Measurements from ENCODE around the gene ARHGAP35. TPM values are rescaled to one million over a fixed set of nuclear protein-coding genes. Genes with fewer than 3 reads are reported as not detected.

Gene ARHGAP35
- polyA plus RNA-seq, 1 of the 3 experiments (the other 2 are of a cell fraction) = 25.1 TPM

DNA sequence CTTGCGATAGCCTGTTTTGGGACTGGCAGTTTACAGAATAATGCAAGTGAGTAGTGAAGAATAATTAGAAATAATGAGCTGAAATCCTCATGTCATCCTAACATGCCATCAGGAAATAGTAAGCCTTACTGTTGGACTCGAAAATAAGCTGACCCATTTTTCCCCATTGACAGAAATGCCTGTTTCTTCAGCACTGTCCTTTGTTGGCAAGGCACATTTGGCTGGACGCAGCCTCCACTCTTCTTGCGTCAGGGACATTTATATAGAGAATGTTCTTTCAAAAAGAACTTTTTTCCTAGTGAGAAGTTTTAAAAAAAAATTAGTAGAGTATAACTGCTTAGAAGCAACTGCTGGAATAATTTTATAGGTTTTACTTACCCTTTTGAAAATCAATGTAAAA lies 47.1 kb downstream of the ARHGAP35 start:
- Histone ChIP-seq H3K9me3 (no peaks in the 10 kb centered on the region), H3K4me3 (ENCODE audit: low read depth in 2 of 2, low read length in 1 of 2) (no peak overlapping the region), H3K36me3 (replicated peaks in 1 of 2; ENCODE audit: control insufficient read depth in 1 of 2, insufficient read depth in 2 of 2, low read length in 1 of 2) (peaks cover 0 to 4% of the 10 kb centered on the region in 2 experiments), H2AFZ (ENCODE audit: low read depth) (no peak overlapping the region), H3K9me2 (no peaks in the 10 kb centered on the region), H3K9ac (no peak overlapping the region), H3K27me3 (ENCODE audit: insufficient read depth) (no peaks in the 10 kb centered on the region), H3K4me2 (no peak overlapping the region), H3K4me1 (ENCODE audit: control insufficient read depth in 1 of 2, insufficient read depth in 2 of 2, low read depth in 1 of 2, low read length in 1 of 2) (peaks cover 16 to 26% of the 10 kb centered on the region in 2 experiments), H3K27ac (ENCODE audit: low read depth in 2 of 2, low read length in 1 of 2) (no peak overlapping the region), H3F3A (replicated peaks; ENCODE audit: insufficient read depth) (peaks cover 24% of the 10 kb centered on the region), H4K20me1 (ENCODE audit: insufficient read depth) (peaks cover 87% of the 10 kb centered on the region), H3K79me2 (ENCODE audit: insufficient read depth) (peaks cover 99% of the 10 kb centered on the region)
- no peak for DNase-seq
- WGBS (ENCODE audit: low lambda C conversion rate) = 91% methylated on average over 4 of the region's 4 CpGs
- TF ChIP-seq, protein P1, sequence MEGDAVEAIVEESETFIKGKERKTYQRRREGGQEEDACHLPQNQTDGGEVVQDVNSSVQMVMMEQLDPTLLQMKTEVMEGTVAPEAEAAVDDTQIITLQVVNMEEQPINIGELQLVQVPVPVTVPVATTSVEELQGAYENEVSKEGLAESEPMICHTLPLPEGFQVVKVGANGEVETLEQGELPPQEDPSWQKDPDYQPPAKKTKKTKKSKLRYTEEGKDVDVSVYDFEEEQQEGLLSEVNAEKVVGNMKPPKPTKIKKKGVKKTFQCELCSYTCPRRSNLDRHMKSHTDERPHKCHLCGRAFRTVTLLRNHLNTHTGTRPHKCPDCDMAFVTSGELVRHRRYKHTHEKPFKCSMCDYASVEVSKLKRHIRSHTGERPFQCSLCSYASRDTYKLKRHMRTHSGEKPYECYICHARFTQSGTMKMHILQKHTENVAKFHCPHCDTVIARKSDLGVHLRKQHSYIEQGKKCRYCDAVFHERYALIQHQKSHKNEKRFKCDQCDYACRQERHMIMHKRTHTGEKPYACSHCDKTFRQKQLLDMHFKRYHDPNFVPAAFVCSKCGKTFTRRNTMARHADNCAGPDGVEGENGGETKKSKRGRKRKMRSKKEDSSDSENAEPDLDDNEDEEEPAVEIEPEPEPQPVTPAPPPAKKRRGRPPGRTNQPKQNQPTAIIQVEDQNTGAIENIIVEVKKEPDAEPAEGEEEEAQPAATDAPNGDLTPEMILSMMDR (IDR thresholded peaks at IDR 0.05) = no peak
- no peak for TF ChIP-seq FOXM1 (IDR thresholded peaks at IDR 0.05; ENCODE audit: low read depth)
- TF ChIP-seq NRF1 (IDR thresholded peaks at IDR 0.05; ENCODE audit: low read depth, low read length) = no peak
- no peak for TF ChIP-seq TCF12 (IDR thresholded peaks at IDR 0.05)
- TF ChIP-seq JUND (IDR thresholded peaks at IDR 0.05) = no peak
- no peak for TF ChIP-seq TAF1 (IDR thresholded peaks at IDR 0.05; ENCODE audit: borderline replicate concordance, low read depth, low read length)
- no peak for TF ChIP-seq SMC3 (IDR thresholded peaks at IDR 0.05; ENCODE audit: low read depth, low read length)
- TF ChIP-seq POLR2AphosphoS5 (IDR thresholded peaks at IDR 0.05; ENCODE audit: low read depth, low read length) = no peak
- no peak for TF ChIP-seq RXRA (IDR thresholded peaks at IDR 0.05; ENCODE audit: borderline replicate concordance, low read depth)
- no peak for TF ChIP-seq RCOR1 (IDR thresholded peaks at IDR 0.05; ENCODE audit: low read length)
- POLR2A ChIA-PET = no interaction called here
- CTCF ChIA-PET = interaction anchor here (0.7 to 1.7 kb wide), 2 partner anchors 22 to 83 kb away, joined by 3 to 5 read pairs; no protein-coding TSS in a partner anchor

GRCh38 chr19:46909356-46909755 lies 48.6 kb downstream of the ARHGAP35 start:
- H3K4me1 ChIP-seq (ENCODE audit: control insufficient read depth in 1 of 2, insufficient read depth in 2 of 2, low read depth in 1 of 2, low read length in 1 of 2) = peaks cover 12 to 17% of the 10 kb centered on the region in 2 experiments; a peak in 3 of 4 replicates
- no peaks in the 10 kb centered on the region for H3K27me3 ChIP-seq (ENCODE audit: insufficient read depth)
- H4K20me1 ChIP-seq (ENCODE audit: insufficient read depth) = peaks cover 87% of the 10 kb centered on the region
- H3K4me2 ChIP-seq = no peak overlapping the region
- H3F3A ChIP-seq (replicated peaks; ENCODE audit: insufficient read depth) = peaks cover 23% of the 10 kb centered on the region
- H3K9me2 ChIP-seq = no peaks in the 10 kb centered on the region
- no peak overlapping the region for H3K9ac ChIP-seq
- H3K36me3 ChIP-seq (replicated peaks in 1 of 2; ENCODE audit: control insufficient read depth in 1 of 2, insufficient read depth in 2 of 2, low read length in 1 of 2) = peaks cover 0 to 4% of the 10 kb centered on the region in 2 experiments
- H3K4me3 ChIP-seq (ENCODE audit: low read depth in 2 of 2, low read length in 1 of 2) = no peak overlapping the region
- no peak overlapping the region for H3K27ac ChIP-seq (ENCODE audit: low read depth in 2 of 2, low read length in 1 of 2)
- POLR2A ChIA-PET = no interaction called here
- no peak for DNase-seq
- H2AFZ ChIP-seq (ENCODE audit: low read depth) = no peak overlapping the region
- no peak for TF ChIP-seq RXRA (IDR thresholded peaks at IDR 0.05; ENCODE audit: borderline replicate concordance, low read depth)
- TF ChIP-seq, protein P1 (IDR thresholded peaks at IDR 0.05) = no peak
- TF ChIP-seq MEF2A (IDR thresholded peaks at IDR 0.05; ENCODE audit: borderline replicate concordance, low read depth) = no peak
- no peak for TF ChIP-seq FOXM1 (IDR thresholded peaks at IDR 0.05; ENCODE audit: low read depth)
- TF ChIP-seq, protein P2, sequence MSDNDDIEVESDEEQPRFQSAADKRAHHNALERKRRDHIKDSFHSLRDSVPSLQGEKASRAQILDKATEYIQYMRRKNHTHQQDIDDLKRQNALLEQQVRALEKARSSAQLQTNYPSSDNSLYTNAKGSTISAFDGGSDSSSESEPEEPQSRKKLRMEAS (IDR thresholded peaks at IDR 0.05; ENCODE audit: low read depth) = no peak
- TF ChIP-seq FOXJ3 (CRISPR knock-in tag; IDR thresholded peaks at IDR 0.05) = no peak
- TF ChIP-seq MXI1 (IDR thresholded peaks at IDR 0.05; ENCODE audit: low read depth, low read length) = no peak
- no peak for TF ChIP-seq NFIC (IDR thresholded peaks at IDR 0.05; ENCODE audit: borderline replicate concordance)
- TF ChIP-seq, protein P3, sequence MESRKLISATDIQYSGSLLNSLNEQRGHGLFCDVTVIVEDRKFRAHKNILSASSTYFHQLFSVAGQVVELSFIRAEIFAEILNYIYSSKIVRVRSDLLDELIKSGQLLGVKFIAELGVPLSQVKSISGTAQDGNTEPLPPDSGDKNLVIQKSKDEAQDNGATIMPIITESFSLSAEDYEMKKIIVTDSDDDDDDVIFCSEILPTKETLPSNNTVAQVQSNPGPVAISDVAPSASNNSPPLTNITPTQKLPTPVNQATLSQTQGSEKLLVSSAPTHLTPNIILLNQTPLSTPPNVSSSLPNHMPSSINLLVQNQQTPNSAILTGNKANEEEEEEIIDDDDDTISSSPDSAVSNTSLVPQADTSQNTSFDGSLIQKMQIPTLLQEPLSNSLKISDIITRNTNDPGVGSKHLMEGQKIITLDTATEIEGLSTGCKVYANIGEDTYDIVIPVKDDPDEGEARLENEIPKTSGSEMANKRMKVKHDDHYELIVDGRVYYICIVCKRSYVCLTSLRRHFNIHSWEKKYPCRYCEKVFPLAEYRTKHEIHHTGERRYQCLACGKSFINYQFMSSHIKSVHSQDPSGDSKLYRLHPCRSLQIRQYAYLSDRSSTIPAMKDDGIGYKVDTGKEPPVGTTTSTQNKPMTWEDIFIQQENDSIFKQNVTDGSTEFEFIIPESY (IDR thresholded peaks at IDR 0.05; ENCODE audit: borderline replicate concordance, low read depth) = no peak
- no peak for TF ChIP-seq JUND (IDR thresholded peaks at IDR 0.05)
- no peak for TF ChIP-seq USF1 (IDR thresholded peaks at IDR 0.05; ENCODE audit: borderline replicate concordance, low read depth)
- no peak for TF ChIP-seq RCOR1 (IDR thresholded peaks at IDR 0.05; ENCODE audit: low read length)
- TF ChIP-seq POLR2AphosphoS5 (IDR thresholded peaks at IDR 0.05; ENCODE audit: low read depth, low read length) = no peak
- TF ChIP-seq GATA2 (CRISPR knock-in tag; IDR thresholded peaks at IDR 0.05) = no peak
- TF ChIP-seq TAF1 (IDR thresholded peaks at IDR 0.05; ENCODE audit: borderline replicate concordance, low read depth, low read length) = no peak
- H3K9me3 ChIP-seq = no peaks in the 10 kb centered on the region
- peaks cover 99% of the 10 kb centered on the region for H3K79me2 ChIP-seq (ENCODE audit: insufficient read depth)
- CTCF ChIA-PET = interaction anchor here (1.1 to 1.8 kb wide), 2 partner anchors 10 to 81 kb away, joined by 3 to 6 read pairs; no protein-coding TSS in a partner anchor
- 98% methylated on average over 4 of the region's 4 CpGs for WGBS (ENCODE audit: low lambda C conversion rate)
